MCF 10A (cell line): ENCODE data around the gene TPT1. TPM values are rescaled to one million over a fixed set of nuclear protein-coding genes. Genes with fewer than 3 reads are reported as not detected.

Experiments
- BruUV-seq: library from RNA; stranded (reverse); fragments of 400-500 nt; replicated peaks from 2 replicates; lab custom pipeline; 2021; lab: Mats Ljungman, UMichigan
- CTCF ChIA-PET: fragments of 300-600 bp; sonication (Branson Sonifier 250); formaldehyde crosslinking; extraction: SDS; loops from one replicate; lab custom pipeline; 2021; ENCODE audit warnings: antibody characterized with exemption, inconsistent platforms; lab: Yijun Ruan, JAX
- POLR2A ChIA-PET: fragments of 300-600, 350-650 bp; sonication (Branson Sonifier 250); formaldehyde crosslinking; extraction: SDS; loops from one replicate; lab custom pipeline; 2020; ENCODE audit warnings: antibody characterized with exemption, inconsistent platforms; lab: Yijun Ruan, JAX
- DNase-seq: peaks from one replicate; pipeline ENCODE4 v3.0.0-alpha.2; 2018; ENCODE audit not compliant: unreplicated experiment
- H3K27ac Mint-ChIP-seq: one replicate; pipeline ENCODE4 v1.8.0; 2022; ENCODE audit warnings: mild to moderate bottlenecking, low read depth, mixed read lengths; ENCODE audit not compliant: unreplicated experiment
- H3K27me3 Mint-ChIP-seq: one replicate; pipeline ENCODE4 v1.8.0; 2022; ENCODE audit warnings: mixed read lengths; ENCODE audit not compliant: insufficient read depth, unreplicated experiment
- H3K36me3 Mint-ChIP-seq: one replicate; pipeline ENCODE4 v1.8.0; 2022; ENCODE audit warnings: mild to moderate bottlenecking, moderate library complexity, mixed read lengths; ENCODE audit not compliant: insufficient read depth, unreplicated experiment
- H3K4me1 Mint-ChIP-seq: one replicate; pipeline ENCODE4 v1.8.0; 2022; ENCODE audit warnings: mixed read lengths; ENCODE audit not compliant: insufficient read depth, unreplicated experiment
- H3K4me3 Mint-ChIP-seq: one replicate; pipeline ENCODE4 v1.8.0; 2022; ENCODE audit warnings: mild to moderate bottlenecking, moderate library complexity, mixed read lengths; ENCODE audit not compliant: unreplicated experiment
- H3K9me3 Mint-ChIP-seq: one replicate; pipeline ENCODE4 v1.8.0; 2022; ENCODE audit warnings: mixed read lengths; ENCODE audit not compliant: unreplicated experiment
- CTCF ChIP-seq: fragments of 200-600 bp; IDR thresholded peaks from one replicate; pipeline ENCODE4 v1.8.0; 2022; ENCODE audit warnings: antibody characterized with exemption, mild to moderate bottlenecking; ENCODE audit not compliant: unreplicated experiment
- intact Hi-C: fragments of 100-400 bp; cut with micrococcal nuclease; formaldehyde crosslinking; loops from 2 replicates; pipeline ENCODE4 v1.14.1; 2022
- total RNA-seq: library from RNA; stranded (reverse); gene quantifications from 2 replicates; pipeline ENCODE4 v1.2.3, GENCODE V29; 2022

TPT1 gene
- total RNA-seq, 1 experiment from 2014 or later, result 4,896 TPM

GRCh38 chr13:45306966-45307365 is 34.0 kb downstream of the TPT1 start:
- H3K4me1 Mint-ChIP-seq, result peaks cover 10% of the 10 kb centered on the region
- CTCF ChIA-PET, result interaction anchor here (0.6 to 6.6 kb wide), 4 partner anchors 25 to 523 kb away, joined by 3 to 68 read pairs (median 10); no protein-coding TSS in a partner anchor
- intact Hi-C loops, result no loop called here
- no peak for TF ChIP-seq CTCF
- BruUV-seq, result no TSS peak
- no peak for DNase-seq
- no peak overlapping the region for H3K4me3 Mint-ChIP-seq
- no peaks in the 10 kb centered on the region for H3K36me3 Mint-ChIP-seq
- no peaks in the 10 kb centered on the region for H3K9me3 Mint-ChIP-seq
- POLR2A ChIA-PET, result interaction anchor here (0.6 to 3.6 kb wide), 2 partner anchors 32 to 259 kb away, joined by 3 to 14 read pairs; no protein-coding TSS in a partner anchor
- no peaks in the 10 kb centered on the region for H3K27me3 Mint-ChIP-seq
- no peak overlapping the region for H3K27ac Mint-ChIP-seq

- H3K27ac Mint-ChIP-seq, result no peak overlapping the region
- H3K27me3 Mint-ChIP-seq, result no peaks in the 10 kb centered on the region
- no peak for TF ChIP-seq CTCF
- peaks cover 7% of the 10 kb centered on the region for H3K36me3 Mint-ChIP-seq
- POLR2A ChIA-PET, result no interaction called here
- no peak for DNase-seq
- no TSS peak for BruUV-seq
- CTCF ChIA-PET, result interaction anchor here (6.6 kb wide), 1 partner anchor 258 kb away, joined by 68 read pairs; no protein-coding TSS in a partner anchor
- H3K9me3 Mint-ChIP-seq, result no peaks in the 10 kb centered on the region
- intact Hi-C loops, result no loop called here
- H3K4me3 Mint-ChIP-seq, result no peak overlapping the region
- H3K4me1 Mint-ChIP-seq, result no peaks in the 10 kb centered on the region
Measured at GRCh38 chr13:45305079-45305478, 35.9 kb downstream of the TPT1 start.

- ChIA-PET POLR2A (interaction anchor here (1.4 kb wide), 1 partner anchor 122 kb away, joined by 3 read pairs; no protein-coding TSS in a partner anchor), CTCF (no interaction called here)
- Mint-ChIP-seq H3K27ac (no peak overlapping the region), H3K36me3 (peaks cover 7% of the 10 kb centered on the region), H3K9me3 (no peaks in the 10 kb centered on the region), H3K4me3 (no peak overlapping the region), H3K4me1 (no peaks in the 10 kb centered on the region), H3K27me3 (no peaks in the 10 kb centered on the region)
- BruUV-seq, result no TSS peak
- DNase-seq, result no peak
- intact Hi-C loops, result no loop called here
- TF ChIP-seq CTCF, result no peak
Measured at GRCh38 chr13:45303866-45304265, 37.1 kb downstream of the TPT1 start.

- H3K36me3 Mint-ChIP-seq, result peaks cover 7% of the 10 kb centered on the region
- DNase-seq, result no peak
- BruUV-seq, result no TSS peak
- intact Hi-C loops, result no loop called here
- CTCF ChIA-PET, result interaction anchor here (0.6 to 0.9 kb wide), 3 partner anchors 9 to 256 kb away, joined by 3 to 6 read pairs (median 3); no protein-coding TSS in a partner anchor
- no peak overlapping the region for H3K27ac Mint-ChIP-seq
- no peak for TF ChIP-seq CTCF
- H3K9me3 Mint-ChIP-seq, result no peaks in the 10 kb centered on the region
- no peaks in the 10 kb centered on the region for H3K4me1 Mint-ChIP-seq
- no peak overlapping the region for H3K4me3 Mint-ChIP-seq
- POLR2A ChIA-PET, result interaction anchor here (1.4 to 1.7 kb wide), 2 partner anchors 38 to 122 kb away, joined by 3 to 5 read pairs; partner anchors contain the start of gene TPT1
- no peaks in the 10 kb centered on the region for H3K27me3 Mint-ChIP-seq
Measured at GRCh38 chr13:45303026-45303425, 38.0 kb downstream of the TPT1 start.
